ENCODE measurements around the gene ZSCAN20. TPM values are rescaled to one million over a fixed set of nuclear protein-coding genes. Genes with fewer than 3 reads are reported as not detected.
A peak's percentile ranks its signal among the peaks of the same experiment; 100 is the strongest.

ZSCAN20 gene
- total RNA-seq, 1 donor from 2014 or later, result 7.1 TPM

GRCh38 chr1:33500547-33500946 lies 28.1 kb downstream of the ZSCAN20 start:
- no peak for DNase-seq (ENCODE audit: low read depth)
- TF ChIP-seq CTCF (IDR thresholded peaks at IDR 0.05; ENCODE audit: insufficient read depth, low read length, poor library complexity, severe bottlenecking), result peak; percentile 10
- Histone ChIP-seq H3K36me3 (ENCODE audit: control insufficient read depth, insufficient read depth, low read length) (no peaks in the 10 kb centered on the region), H3K27me3 (ENCODE audit: control insufficient read depth, insufficient read depth, low read length) (no peaks in the 10 kb centered on the region), H3K4me3 (ENCODE audit: low read depth, low read length) (no peak overlapping the region)

GRCh38 chr1:33501309-33501708 lies 28.9 kb downstream of the ZSCAN20 start:
- no peak overlapping the region for H3K4me3 ChIP-seq (ENCODE audit: low read depth, low read length)
- no peak for TF ChIP-seq CTCF (IDR thresholded peaks at IDR 0.05; ENCODE audit: insufficient read depth, low read length, poor library complexity, severe bottlenecking)
- no peak for DNase-seq (ENCODE audit: low read depth)
- H3K36me3 ChIP-seq (ENCODE audit: control insufficient read depth, insufficient read depth, low read length), result no peaks in the 10 kb centered on the region
- H3K27me3 ChIP-seq (ENCODE audit: control insufficient read depth, insufficient read depth, low read length), result no peaks in the 10 kb centered on the region

- H3K4me3 ChIP-seq (ENCODE audit: low read depth, low read length), result no peak overlapping the region
- TF ChIP-seq CTCF (IDR thresholded peaks at IDR 0.05; ENCODE audit: insufficient read depth, low read length, poor library complexity, severe bottlenecking), result no peak
- no peaks in the 10 kb centered on the region for H3K27me3 ChIP-seq (ENCODE audit: control insufficient read depth, insufficient read depth, low read length)
- DNase-seq (ENCODE audit: low read depth), result no peak
- H3K36me3 ChIP-seq (ENCODE audit: control insufficient read depth, insufficient read depth, low read length), result no peaks in the 10 kb centered on the region
Observed at GRCh38 chr1:33501774-33502173, 29.3 kb downstream of the ZSCAN20 start.

- no peaks in the 10 kb centered on the region for H3K36me3 ChIP-seq (ENCODE audit: control insufficient read depth, insufficient read depth, low read length)
- H3K4me3 ChIP-seq (ENCODE audit: low read depth, low read length), result no peak overlapping the region
- no peaks in the 10 kb centered on the region for H3K27me3 ChIP-seq (ENCODE audit: control insufficient read depth, insufficient read depth, low read length)
- no peak for DNase-seq (ENCODE audit: low read depth)
- no peak for TF ChIP-seq CTCF (IDR thresholded peaks at IDR 0.05; ENCODE audit: insufficient read depth, low read length, poor library complexity, severe bottlenecking)
Observed at GRCh38 chr1:33502726-33503125, 30.3 kb downstream of the ZSCAN20 start.

- no peak for TF ChIP-seq CTCF (IDR thresholded peaks at IDR 0.05; ENCODE audit: insufficient read depth, low read length, poor library complexity, severe bottlenecking)
- H3K4me3 ChIP-seq (ENCODE audit: low read depth, low read length), result no peak overlapping the region
- DNase-seq (ENCODE audit: low read depth), result no peak
- no peaks in the 10 kb centered on the region for H3K27me3 ChIP-seq (ENCODE audit: control insufficient read depth, insufficient read depth, low read length)
- no peaks in the 10 kb centered on the region for H3K36me3 ChIP-seq (ENCODE audit: control insufficient read depth, insufficient read depth, low read length)
Observed at GRCh38 chr1:33503506-33503905, 31.1 kb downstream of the ZSCAN20 start.

- Histone ChIP-seq H3K4me3 (ENCODE audit: low read depth, low read length) (no peak overlapping the region), H3K27me3 (ENCODE audit: control insufficient read depth, insufficient read depth, low read length) (no peaks in the 10 kb centered on the region), H3K36me3 (ENCODE audit: control insufficient read depth, insufficient read depth, low read length) (no peaks in the 10 kb centered on the region)
- no peak for TF ChIP-seq CTCF (IDR thresholded peaks at IDR 0.05; ENCODE audit: insufficient read depth, low read length, poor library complexity, severe bottlenecking)
- DNase-seq (ENCODE audit: low read depth), result no peak
Observed at GRCh38 chr1:33507661-33508060, 35.2 kb downstream of the ZSCAN20 start.
